Activated T-helper 2 cell treated with anti-CD3 and anti-CD28 coated beads, Interferon-gamma antibody, Interleukin-2, Interleukin-4, amounts not matched to agents 10 μg/mL and 5 μg/mL and 100 μg/mL, durations not matched to agents 14 hours and 24 hours and 36 hours (primary cell): ENCODE data around the gene ABCA4. TPM values are rescaled to one million over a fixed set of nuclear protein-coding genes. Genes with fewer than 3 reads are reported as not detected.

ENCODE experiments used
- DNase-seq: peaks from one replicate; pipeline ENCODE4 v3.0.0; 2021; ENCODE audit warnings: low spot score
- H3K27ac Mint-ChIP-seq: one replicate; pipeline ENCODE4 v1.8.0; 2021; ENCODE audit warnings: mixed read lengths
- H3K27me3 Mint-ChIP-seq: one replicate; pipeline ENCODE4 v1.8.0; 2021; ENCODE audit warnings: low read depth, mixed read lengths
- H3K36me3 Mint-ChIP-seq: one replicate; pipeline ENCODE4 v1.8.0; 2021; ENCODE audit warnings: low read depth, mixed read lengths
- H3K4me1 Mint-ChIP-seq: one replicate; pipeline ENCODE4 v1.8.0; 2021; ENCODE audit warnings: low read depth, mixed read lengths
- H3K4me3 Mint-ChIP-seq: one replicate; pipeline ENCODE4 v1.8.0; 2021; ENCODE audit warnings: low read depth, mild to moderate bottlenecking, moderate library complexity, mixed read lengths
- H3K9me3 Mint-ChIP-seq: one replicate; pipeline ENCODE4 v1.8.0; 2021; ENCODE audit warnings: mixed read lengths
- intact Hi-C: fragments of 100-400 bp; cut with micrococcal nuclease; formaldehyde crosslinking; loops from one replicate; pipeline ENCODE4 v1.15.1; 2023
- total RNA-seq: library from RNA; stranded (reverse); gene quantifications from 2 replicates; pipeline ENCODE4 v1.2.3, GENCODE V29; 2022

The ABCA4 gene
- total RNA-seq, 1 donor from 2014 or later: not detected

DNA sequence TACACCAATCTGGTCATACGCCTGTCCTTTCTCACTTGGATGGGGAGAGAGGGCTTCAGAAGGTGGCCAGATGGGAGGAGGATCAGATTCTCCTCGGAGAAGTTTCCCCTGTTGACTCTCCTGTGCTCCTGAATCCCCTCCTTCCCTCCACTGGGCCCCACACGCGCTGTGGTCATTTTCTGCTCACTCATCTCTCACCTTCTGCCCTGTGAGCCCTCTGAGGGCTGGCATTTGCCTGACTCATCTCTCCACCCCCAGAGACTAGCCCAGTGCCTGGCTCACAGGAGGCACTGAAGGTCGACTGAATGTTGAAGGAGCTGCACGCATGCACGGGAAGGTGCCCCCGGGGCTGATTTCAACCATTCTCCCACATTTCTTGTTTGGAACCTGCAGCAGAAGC, 14.2 kb downstream of the ABCA4 start:
- no peak for DNase-seq
- H3K9me3 Mint-ChIP-seq: no peaks in the 10 kb centered on the region
- no peaks in the 10 kb centered on the region for H3K36me3 Mint-ChIP-seq
- no peak overlapping the region for H3K4me3 Mint-ChIP-seq
- H3K4me1 Mint-ChIP-seq: peaks cover 6% of the 10 kb centered on the region
- H3K27ac Mint-ChIP-seq: no peak overlapping the region
- intact Hi-C loops: no loop called here
- H3K27me3 Mint-ChIP-seq: peaks cover 50% of the 10 kb centered on the region

GRCh38 chr1:94105957-94106529, 14.9 kb downstream of the ABCA4 start:
- Mint-ChIP-seq H3K36me3 (no peaks in the 10 kb centered on the region), H3K4me3 (no peak overlapping the region), H3K27me3 (peaks cover 50% of the 10 kb centered on the region), H3K27ac (no peak overlapping the region), H3K4me1 (peaks cover 6% of the 10 kb centered on the region), H3K9me3 (no peaks in the 10 kb centered on the region)
- intact Hi-C loops: no loop called here
- no peak for DNase-seq

GRCh38 chr1:94105581-94105952, 15.4 kb downstream of the ABCA4 start:
- Mint-ChIP-seq H3K27me3 (peaks cover 50% of the 10 kb centered on the region), H3K4me3 (no peak overlapping the region), H3K9me3 (no peaks in the 10 kb centered on the region), H3K4me1 (peaks cover 6% of the 10 kb centered on the region), H3K27ac (no peak overlapping the region), H3K36me3 (no peaks in the 10 kb centered on the region)
- no peak for DNase-seq
- intact Hi-C loops: no loop called here

GRCh38 chr1:94104776-94105580, 16.0 kb downstream of the ABCA4 start:
- Mint-ChIP-seq H3K4me1 (peaks cover 6% of the 10 kb centered on the region), H3K9me3 (no peaks in the 10 kb centered on the region), H3K36me3 (no peaks in the 10 kb centered on the region), H3K27me3 (peaks cover 52% of the 10 kb centered on the region), H3K27ac (no peak overlapping the region), H3K4me3 (no peak overlapping the region)
- intact Hi-C loops: no loop called here
- DNase-seq: no peak

GRCh38 chr1:94104127-94104684, 16.7 kb downstream of the ABCA4 start:
- Mint-ChIP-seq H3K27ac (no peak overlapping the region), H3K4me1 (peaks cover 6% of the 10 kb centered on the region), H3K4me3 (no peak overlapping the region), H3K36me3 (no peaks in the 10 kb centered on the region), H3K9me3 (no peaks in the 10 kb centered on the region), H3K27me3 (peaks cover 52% of the 10 kb centered on the region)
- intact Hi-C loops: no loop called here
- DNase-seq: no peak

- H3K4me3 Mint-ChIP-seq: no peak overlapping the region
- intact Hi-C loops: no loop called here
- H3K9me3 Mint-ChIP-seq: no peaks in the 10 kb centered on the region
- no peak for DNase-seq
- H3K36me3 Mint-ChIP-seq: no peaks in the 10 kb centered on the region
- H3K27me3 Mint-ChIP-seq: peaks cover 52% of the 10 kb centered on the region
- peaks cover 6% of the 10 kb centered on the region for H3K4me1 Mint-ChIP-seq
- H3K27ac Mint-ChIP-seq: no peak overlapping the region
Observed at GRCh38 chr1:94103608-94104007, 17.3 kb downstream of the ABCA4 start.

DNA sequence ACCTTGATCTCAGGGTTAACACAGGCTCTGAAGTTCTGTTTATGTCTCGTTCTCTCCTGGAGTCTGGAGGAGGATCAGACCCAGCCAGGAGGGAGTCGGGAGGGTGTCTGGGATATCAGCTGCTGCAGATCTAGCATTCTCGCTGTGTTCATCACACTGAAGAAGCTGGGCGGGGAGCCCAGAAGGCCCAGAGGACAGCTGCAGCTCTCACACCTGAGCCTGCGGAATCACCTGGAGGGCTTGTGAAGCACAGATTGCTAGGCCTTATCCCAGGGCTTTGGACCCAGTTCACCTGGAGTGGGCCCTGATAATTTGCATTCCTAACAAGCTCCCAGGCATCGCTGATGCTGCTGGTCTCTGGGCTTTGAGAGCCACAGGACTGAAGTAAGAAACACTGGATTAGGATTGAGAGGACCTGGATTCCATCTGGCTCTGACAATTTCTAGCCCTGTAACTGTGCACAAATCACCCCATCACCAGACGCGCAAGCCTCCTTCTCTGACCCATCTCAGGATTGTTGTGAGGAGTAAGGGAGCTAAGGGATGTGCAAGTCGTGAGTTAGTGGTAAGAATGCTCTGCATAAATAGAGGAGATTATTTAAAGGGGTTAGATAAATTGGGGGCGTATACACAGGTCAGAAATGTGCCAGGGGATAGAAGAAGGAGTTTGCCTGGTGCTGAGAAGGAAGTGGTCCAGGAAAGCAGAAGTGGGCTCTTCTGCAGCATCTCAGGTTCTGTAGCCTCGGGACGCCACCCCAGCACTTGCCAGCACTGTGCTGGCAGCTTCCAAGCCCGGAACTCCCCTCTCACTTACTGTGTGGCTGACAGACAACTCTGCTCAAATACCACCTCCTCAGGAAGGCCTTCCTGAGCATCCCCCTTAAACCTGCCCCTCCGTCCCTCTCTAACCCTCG, 19.1 kb downstream of the ABCA4 start:
- no peak overlapping the region for H3K4me3 Mint-ChIP-seq
- no peaks in the 10 kb centered on the region for H3K9me3 Mint-ChIP-seq
- H3K27ac Mint-ChIP-seq: no peak overlapping the region
- DNase-seq: no peak
- H3K4me1 Mint-ChIP-seq: peaks cover 6% of the 10 kb centered on the region
- peaks cover 36% of the 10 kb centered on the region for H3K27me3 Mint-ChIP-seq
- H3K36me3 Mint-ChIP-seq: no peaks in the 10 kb centered on the region
- intact Hi-C loops: no loop called here

DNA sequence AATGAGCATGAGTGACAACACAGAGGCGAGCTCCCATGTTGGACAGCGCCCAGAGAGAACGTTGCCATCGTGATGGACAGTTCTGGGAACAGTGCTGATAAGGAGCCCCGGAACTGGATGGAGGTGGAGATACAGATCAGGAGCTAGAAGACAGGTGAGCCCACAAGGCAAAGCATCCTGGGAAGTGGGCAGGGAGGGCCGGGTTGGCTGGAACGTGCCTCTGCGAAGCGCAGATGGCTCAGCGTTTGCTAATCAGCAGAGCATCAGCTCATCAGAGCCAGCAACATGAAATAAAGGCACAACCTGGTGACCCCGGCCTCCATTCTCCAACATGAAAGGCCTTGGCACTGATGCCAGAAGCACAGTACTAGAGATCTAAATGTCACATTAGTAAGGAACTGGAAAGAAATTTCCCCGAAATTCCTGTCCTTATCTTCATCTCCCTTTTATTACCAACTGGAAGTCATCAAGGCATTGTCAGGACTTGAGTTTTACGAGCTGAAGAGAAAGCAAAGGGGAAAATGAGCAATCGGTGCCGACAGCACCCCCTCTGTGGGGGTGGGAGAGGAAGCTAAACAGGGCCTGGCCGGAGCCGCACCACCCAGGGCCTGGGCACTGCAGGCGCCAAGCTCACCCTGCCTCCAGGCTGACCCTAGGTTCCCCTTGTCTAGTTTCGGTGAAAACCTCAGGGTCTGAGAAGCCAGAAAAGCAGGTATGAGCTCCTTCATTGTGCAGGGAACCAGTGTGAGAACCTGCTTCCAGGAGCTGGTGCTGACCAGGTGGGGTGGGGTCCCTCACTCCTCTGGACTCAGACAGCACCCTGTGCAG, 19.9 kb downstream of the ABCA4 start:
- intact Hi-C loops: no loop called here

DNA sequence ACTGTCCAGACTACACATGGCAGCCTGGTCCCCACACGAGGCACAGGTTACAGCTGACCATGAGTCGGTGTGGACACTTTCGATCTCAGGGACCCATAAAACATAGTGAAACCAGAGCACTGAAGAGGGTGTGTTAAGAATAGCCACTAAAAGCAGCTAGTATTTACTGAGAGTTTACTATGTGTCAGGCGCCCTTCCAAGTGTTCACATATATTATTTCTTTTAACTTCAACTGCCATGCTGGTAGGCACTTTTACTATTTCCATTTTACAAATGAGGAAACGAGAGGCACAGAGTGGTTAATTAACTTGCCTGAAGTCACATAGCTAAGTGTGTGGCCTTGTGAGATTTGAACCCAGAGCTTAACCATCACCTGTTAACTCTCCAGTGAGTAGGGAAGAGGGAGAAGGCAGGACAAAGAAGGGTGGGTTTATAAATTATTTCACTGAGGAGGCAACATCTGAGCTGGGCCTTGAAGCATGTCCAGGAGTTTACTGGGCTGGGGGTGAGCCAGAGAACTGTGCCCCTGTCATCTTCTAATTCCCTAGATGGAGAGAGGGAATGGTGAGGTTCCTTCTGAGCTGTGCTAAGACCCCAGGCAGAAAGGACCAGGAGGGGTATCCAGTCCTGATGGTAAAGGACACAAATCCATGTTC, 20.7 kb downstream of the ABCA4 start:
- H3K36me3 Mint-ChIP-seq: no peaks in the 10 kb centered on the region
- H3K27ac Mint-ChIP-seq: no peak overlapping the region
- no peaks in the 10 kb centered on the region for H3K9me3 Mint-ChIP-seq

More for the DNA sequence above, 19.9 kb downstream of the ABCA4 start:
- Mint-ChIP-seq H3K9me3 (no peaks in the 10 kb centered on the region), H3K27me3 (peaks cover 28% of the 10 kb centered on the region), H3K4me3 (no peak overlapping the region), H3K27ac (no peak overlapping the region), H3K36me3 (no peaks in the 10 kb centered on the region), H3K4me1 (peaks cover 2% of the 10 kb centered on the region)
- no peak for DNase-seq

DNA sequence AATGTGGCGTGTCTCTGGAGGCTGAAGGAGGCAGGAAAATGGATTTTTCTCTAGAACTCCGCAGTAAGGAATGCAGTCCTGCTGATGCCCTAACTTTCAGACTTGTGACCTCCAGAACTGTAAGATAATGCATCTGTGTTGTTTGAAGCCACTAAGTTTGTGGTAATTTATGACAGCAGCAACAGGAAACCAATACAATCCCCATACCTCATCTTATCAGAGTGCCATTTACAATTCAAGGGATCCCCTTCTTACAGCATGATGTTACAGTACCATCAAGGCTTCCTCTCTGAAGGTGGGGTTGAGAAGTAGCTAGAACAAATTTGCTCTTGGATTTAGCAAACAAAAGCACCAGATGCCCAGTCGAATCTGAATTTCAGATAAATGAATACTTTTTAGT, 21.6 kb downstream of the ABCA4 start:
- no peaks in the 10 kb centered on the region for H3K36me3 Mint-ChIP-seq
- no peak overlapping the region for H3K4me3 Mint-ChIP-seq
- DNase-seq: no peak
- no peak overlapping the region for H3K27ac Mint-ChIP-seq
- intact Hi-C loops: no loop called here
- H3K9me3 Mint-ChIP-seq: no peaks in the 10 kb centered on the region
- peaks cover 17% of the 10 kb centered on the region for H3K27me3 Mint-ChIP-seq
- H3K4me1 Mint-ChIP-seq: peaks cover 2% of the 10 kb centered on the region

More for the DNA sequence above, 20.7 kb downstream of the ABCA4 start:
- intact Hi-C loops: no loop called here
- Mint-ChIP-seq H3K4me1 (no peaks in the 10 kb centered on the region), H3K4me3 (no peak overlapping the region), H3K27me3 (peaks cover 26% of the 10 kb centered on the region)
- no peak for DNase-seq

DNA sequence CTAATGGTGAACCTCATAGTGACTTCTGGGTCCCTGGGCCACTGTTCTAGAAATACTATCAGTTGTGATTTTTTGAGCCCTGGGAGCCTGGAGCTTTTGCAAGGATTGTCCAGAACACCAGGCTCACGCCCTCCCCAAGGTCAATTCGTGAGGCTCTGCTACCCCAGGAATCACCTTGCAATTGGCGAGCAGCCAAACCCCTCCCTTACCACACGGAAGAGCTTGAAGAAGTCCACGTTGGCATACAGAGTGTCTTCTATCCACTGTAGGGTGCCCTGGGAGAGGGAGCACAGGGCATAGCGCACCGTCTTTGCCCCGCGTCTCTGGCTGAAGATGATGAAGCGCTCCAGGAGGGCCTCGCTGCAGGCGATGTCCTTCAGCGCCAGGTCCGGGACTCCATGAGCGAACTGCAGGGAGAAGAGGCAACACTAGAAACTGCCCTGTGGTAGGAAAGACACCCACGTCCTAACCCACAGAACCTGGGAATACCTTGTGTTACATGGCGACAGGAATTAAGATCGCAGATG, 22.3 kb downstream of the ABCA4 start:
- Mint-ChIP-seq H3K36me3 (no peaks in the 10 kb centered on the region), H3K4me1 (peaks cover 2% of the 10 kb centered on the region), H3K9me3 (no peaks in the 10 kb centered on the region), H3K27me3 (peaks cover 16% of the 10 kb centered on the region), H3K27ac (no peak overlapping the region), H3K4me3 (no peak overlapping the region)
- intact Hi-C loops: no loop called here
- DNase-seq: no peak
